DOHH2 (cell line): ENCODE data around the gene TBX21.
"Not testable (repeated sequence)": the region's sequence is repeated elsewhere in the genome, so short reads cannot be mapped to it uniquely, and the experiment has no call there.

Experiments
- H3F3A ChIP-seq: fragments of 200-600 bp; sonication (generic), shearing (Covaris generic); 2 replicates; pipeline ENCODE4 v1.6.0; 2016; ENCODE audit warnings: antibody characterized with exemption, mild to moderate bottlenecking; ENCODE audit not compliant: control insufficient read depth, insufficient read depth
- H3K27ac ChIP-seq: fragments of 200-600 bp; sonication (generic); 2 replicates; pipeline ENCODE4 v1.5.1; 2014; ENCODE audit warnings: low read depth, mild to moderate bottlenecking, low read length, moderate library complexity
- H3K27me3 ChIP-seq: fragments of 200-600 bp; sonication (generic); 2 replicates; pipeline ENCODE4 v1.6.1; 2014; ENCODE audit warnings: mild to moderate bottlenecking, low read length, mixed read lengths; ENCODE audit not compliant: control insufficient read depth
- H3K36me3 ChIP-seq: fragments of 200-600 bp; sonication (generic); 2 replicates; pipeline ENCODE4 v1.6.1; 2014; ENCODE audit warnings: mild to moderate bottlenecking, low read length, moderate library complexity, mixed read lengths; ENCODE audit not compliant: control insufficient read depth
- H3K4me1 ChIP-seq: fragments of 200-600 bp; sonication (generic); 2 replicates; pipeline ENCODE4 v1.6.1; 2014; ENCODE audit warnings: mild to moderate bottlenecking, low read length, mixed read lengths; ENCODE audit not compliant: control insufficient read depth
- H3K4me2 ChIP-seq: fragments of 200-600 bp; sonication (generic); 2 replicates; pipeline ENCODE4 v1.6.0; 2014; ENCODE audit warnings: mild to moderate bottlenecking, low read length, moderate library complexity
- H3K4me3 ChIP-seq: fragments of 200-600 bp; sonication (generic); 2 replicates; pipeline ENCODE4 v1.5.1; 2014; ENCODE audit warnings: mild to moderate bottlenecking, low read length, mixed read lengths
- H3K79me2 ChIP-seq: fragments of 200-600 bp; sonication (generic); 2 replicates; pipeline ENCODE4 v1.6.1; 2014; ENCODE audit warnings: mild to moderate bottlenecking, low read length, mixed read lengths; ENCODE audit not compliant: control insufficient read depth
- H3K9me2 ChIP-seq: fragments of 200-600 bp; sonication (generic); replicated peaks from 2 replicates; pipeline ENCODE4 v1.6.1; 2014; ENCODE audit warnings: mild to moderate bottlenecking, low read length, mixed read lengths; ENCODE audit not compliant: control insufficient read depth
- H3K9me3 ChIP-seq: fragments of 200-600 bp; sonication (generic); 2 replicates; pipeline ENCODE4 v1.6.1; 2014; ENCODE audit warnings: antibody characterized with exemption, low read length, mixed read lengths; ENCODE audit not compliant: control insufficient read depth, insufficient read depth
- H4K20me1 ChIP-seq: fragments of 200-600 bp; sonication (generic); 2 replicates; pipeline ENCODE4 v1.6.0; 2014; ENCODE audit warnings: low read depth, mild to moderate bottlenecking, antibody characterized with exemption, low read length, moderate library complexity; ENCODE audit not compliant: control insufficient read depth, insufficient read depth
- EZH2phosphoT487 ChIP-seq: fragments of 200-600 bp; sonication (generic); IDR thresholded peaks from 2 replicates; pipeline ENCODE4 v1.6.1; 2017; ENCODE audit warnings: borderline replicate concordance, mild to moderate bottlenecking, antibody characterized with exemption, low read length, moderate library complexity, mixed read lengths
- TF ChIP-seq, protein P1 (sequence below): fragments of 200-600 bp; sonication (generic); IDR thresholded peaks from one replicate; pipeline ENCODE4 v1.5.1; 2014; ENCODE audit warnings: antibody characterized with exemption, mild to moderate bottlenecking, low read depth, low read length; ENCODE audit not compliant: poor library complexity, severe bottlenecking

The TBX21 gene

DNA sequence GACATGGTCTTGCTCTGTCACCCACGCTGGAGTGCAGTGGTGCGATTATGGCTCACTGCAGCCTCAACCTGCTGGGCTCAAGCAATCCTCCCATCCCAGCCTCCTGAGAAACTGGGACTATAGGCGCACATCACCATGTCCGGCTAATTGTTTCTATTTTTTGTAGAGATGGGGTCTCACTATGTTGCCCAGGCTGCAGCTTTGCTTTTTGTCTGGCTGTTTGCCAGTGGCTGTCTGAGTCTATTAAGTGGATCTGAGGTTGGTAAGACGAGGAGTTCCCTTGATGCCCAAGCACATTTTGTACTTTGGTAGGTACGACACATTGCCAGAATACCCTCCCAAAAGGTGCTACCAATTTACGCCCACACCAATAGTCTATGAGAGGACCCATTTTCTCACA lies 5.1 kb downstream of the TBX21 start:
- Histone ChIP-seq H3K4me3 (no peak overlapping the region), H3K27me3 (peaks cover 26% of the 10 kb centered on the region)

DNA sequence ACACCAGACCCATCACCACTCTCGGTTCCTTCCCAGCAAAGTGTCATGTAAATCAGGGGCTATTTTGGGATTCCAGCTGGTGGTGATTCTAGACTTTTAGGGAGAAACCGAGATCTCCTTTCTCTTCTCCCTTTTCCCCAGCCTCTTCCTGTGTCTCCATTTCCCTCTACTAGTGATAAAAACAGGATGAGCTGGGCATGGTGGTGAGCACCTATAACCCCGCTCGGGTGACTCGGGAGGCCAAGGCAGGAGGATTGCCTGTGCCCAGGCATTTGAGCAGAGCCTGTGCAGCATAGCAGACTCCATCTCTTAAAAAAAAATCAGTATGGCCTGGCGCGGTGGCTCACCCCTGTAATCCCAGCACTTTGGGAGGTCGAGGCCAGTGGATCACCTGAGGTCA lies 6.1 kb downstream of the TBX21 start:
- Histone ChIP-seq H4K20me1 (no peaks in the 10 kb centered on the region), H3F3A (no peaks in the 10 kb centered on the region), H3K36me3 (no peaks in the 10 kb centered on the region), H3K4me3 (no peak overlapping the region), H3K79me2 (no peaks in the 10 kb centered on the region), H3K4me1 (no peaks in the 10 kb centered on the region), H3K9me3 (no peaks in the 10 kb centered on the region), H3K4me2 (no peak overlapping the region), H3K27ac (no peak overlapping the region), H3K27me3 (peaks cover 23% of the 10 kb centered on the region), H3K9me2 (no peaks in the 10 kb centered on the region)
- TF ChIP-seq, protein P1, sequence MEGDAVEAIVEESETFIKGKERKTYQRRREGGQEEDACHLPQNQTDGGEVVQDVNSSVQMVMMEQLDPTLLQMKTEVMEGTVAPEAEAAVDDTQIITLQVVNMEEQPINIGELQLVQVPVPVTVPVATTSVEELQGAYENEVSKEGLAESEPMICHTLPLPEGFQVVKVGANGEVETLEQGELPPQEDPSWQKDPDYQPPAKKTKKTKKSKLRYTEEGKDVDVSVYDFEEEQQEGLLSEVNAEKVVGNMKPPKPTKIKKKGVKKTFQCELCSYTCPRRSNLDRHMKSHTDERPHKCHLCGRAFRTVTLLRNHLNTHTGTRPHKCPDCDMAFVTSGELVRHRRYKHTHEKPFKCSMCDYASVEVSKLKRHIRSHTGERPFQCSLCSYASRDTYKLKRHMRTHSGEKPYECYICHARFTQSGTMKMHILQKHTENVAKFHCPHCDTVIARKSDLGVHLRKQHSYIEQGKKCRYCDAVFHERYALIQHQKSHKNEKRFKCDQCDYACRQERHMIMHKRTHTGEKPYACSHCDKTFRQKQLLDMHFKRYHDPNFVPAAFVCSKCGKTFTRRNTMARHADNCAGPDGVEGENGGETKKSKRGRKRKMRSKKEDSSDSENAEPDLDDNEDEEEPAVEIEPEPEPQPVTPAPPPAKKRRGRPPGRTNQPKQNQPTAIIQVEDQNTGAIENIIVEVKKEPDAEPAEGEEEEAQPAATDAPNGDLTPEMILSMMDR = no peak
- no peak for TF ChIP-seq EZH2phosphoT487

More for the DNA sequence above, 5.1 kb downstream of the TBX21 start:
- no peaks in the 10 kb centered on the region for H3K9me3 ChIP-seq
- no peaks in the 10 kb centered on the region for H3F3A ChIP-seq
- H3K36me3 ChIP-seq = no peaks in the 10 kb centered on the region
- H3K4me1 ChIP-seq = peaks cover 3% of the 10 kb centered on the region; the same call in 1 of the 2 replicates
- H3K4me2 ChIP-seq = no peak overlapping the region
- no peak overlapping the region for H3K27ac ChIP-seq
- no peaks in the 10 kb centered on the region for H3K9me2 ChIP-seq
- H3K79me2 ChIP-seq = no peaks in the 10 kb centered on the region
- TF ChIP-seq EZH2phosphoT487 = no peak
- no peaks in the 10 kb centered on the region for H4K20me1 ChIP-seq

DNA sequence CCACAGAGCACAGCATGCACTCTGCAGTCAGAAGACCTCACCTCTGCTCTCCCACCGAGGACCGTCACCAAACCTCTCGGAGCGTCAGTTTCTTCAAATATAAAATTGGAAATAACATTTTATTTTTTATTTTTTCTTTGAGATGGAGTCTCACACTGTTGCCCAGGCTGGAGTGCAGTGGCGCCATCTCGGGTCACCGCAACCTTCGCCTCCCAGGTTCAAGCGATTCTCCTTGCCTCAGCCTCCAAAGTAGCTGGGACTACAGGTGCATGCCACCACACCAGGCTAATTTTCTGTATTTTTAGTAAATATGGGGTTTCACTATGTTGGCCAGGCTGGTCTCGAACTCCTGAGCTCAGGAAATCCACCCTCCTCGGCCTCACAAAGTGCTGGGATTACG lies 6.9 kb downstream of the TBX21 start:
- H4K20me1 ChIP-seq, H3K4me1 ChIP-seq, H3F3A ChIP-seq, H3K4me3 ChIP-seq, H3K36me3 ChIP-seq, H3K9me3 ChIP-seq, H3K27ac ChIP-seq, H3K9me2 ChIP-seq, H3K4me2 ChIP-seq, H3K79me2 ChIP-seq: not testable (repeated sequence)
- H3K27me3 ChIP-seq = peaks cover 25% of the 10 kb centered on the region

DNA sequence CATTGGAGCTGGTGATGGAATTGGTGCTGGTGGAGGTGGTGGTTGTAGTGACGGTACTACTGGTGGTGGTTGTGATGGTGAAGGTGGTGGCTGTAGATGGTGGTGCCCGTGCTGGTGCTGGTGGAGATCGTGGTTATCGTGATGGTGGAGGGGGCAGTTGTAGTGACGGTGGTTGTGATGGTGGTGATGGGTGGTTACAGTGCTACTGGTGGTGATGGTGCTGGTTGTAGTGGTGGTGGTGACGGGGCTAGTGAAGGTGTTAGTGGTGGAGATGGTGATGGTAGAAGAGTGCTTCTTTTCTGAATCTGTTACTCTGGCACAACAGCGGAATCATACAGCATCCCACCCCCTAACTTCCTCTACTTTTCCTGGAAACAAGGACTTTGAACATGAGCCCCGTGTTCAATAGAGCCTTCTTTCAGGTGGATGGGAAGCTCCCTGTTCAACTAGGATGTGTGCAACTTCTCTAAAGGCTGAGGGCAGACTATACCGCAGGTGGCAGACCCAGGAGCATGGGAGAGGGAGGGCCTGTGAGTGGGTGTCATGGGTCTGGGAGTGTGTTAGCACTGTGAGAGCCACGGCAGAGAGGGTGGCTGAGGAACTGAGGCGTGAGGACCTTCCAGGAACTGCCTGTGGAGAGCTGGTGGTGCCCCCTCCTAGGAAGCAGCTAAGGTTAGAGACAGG lies 8.2 kb downstream of the TBX21 start:
- Histone ChIP-seq H4K20me1 (no peaks in the 10 kb centered on the region), H3K79me2 (no peaks in the 10 kb centered on the region), H3K4me2 (no peak overlapping the region), H3K27ac (no peak overlapping the region), H3F3A (no peaks in the 10 kb centered on the region), H3K9me3 (no peaks in the 10 kb centered on the region), H3K9me2 (no peaks in the 10 kb centered on the region), H3K4me1 (no peaks in the 10 kb centered on the region), H3K36me3 (no peaks in the 10 kb centered on the region), H3K4me3 (no peak overlapping the region), H3K27me3 (peaks cover 38% of the 10 kb centered on the region)
- TF ChIP-seq EZH2phosphoT487 = no peak
- TF ChIP-seq, protein P1 = no peak
